GM13976 (cell line): Measurements from ENCODE around the gene TMEM41B.

ENCODE experiments used
- DNase-seq: peaks from one replicate; pipeline ENCODE4 v3.0.0; 2012; ENCODE audit warnings: low spot score
- CTCF ChIP-seq: IDR thresholded peaks from 2 replicates; pipeline ENCODE4 v1.5.1; 2012; ENCODE audit warnings: borderline replicate concordance, mild to moderate bottlenecking; ENCODE audit not compliant: insufficient read depth; ENCODE audit errors: extremely low read depth, missing control alignments, control extremely low read depth
- in situ Hi-C: fragments of 300-500 bp; cut with MboI; formaldehyde crosslinking; loops from one replicate; pipeline ENCODE4 v1.12.0; 2022; ENCODE audit warnings: low sequenced_read_pairs, mixed read lengths, inconsistent platforms; ENCODE audit not compliant: unreplicated experiment

The TMEM41B gene

DNA sequence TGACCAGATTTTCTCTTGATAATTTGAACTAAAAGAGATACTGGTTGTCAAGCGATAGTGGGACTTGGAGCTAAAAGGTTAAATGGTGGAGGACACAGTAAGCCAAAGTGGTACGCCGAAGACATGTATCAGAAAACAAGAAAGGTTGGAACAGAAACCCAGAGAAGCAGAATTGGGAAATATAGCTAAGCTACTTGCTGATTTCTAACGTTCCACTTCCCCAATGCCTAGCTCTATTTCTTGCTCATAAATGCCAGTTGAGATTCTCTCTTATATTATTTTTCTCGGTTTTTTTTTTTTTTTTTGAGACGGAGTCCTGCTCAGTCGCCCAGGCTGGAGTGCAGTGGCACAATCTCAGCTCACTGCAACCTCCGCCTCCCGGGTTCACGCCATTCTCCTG, 12.7 kb downstream of the TMEM41B start:
- no peak for DNase-seq
- in situ Hi-C loops, result no loop called here
- TF ChIP-seq CTCF, result no peak

DNA sequence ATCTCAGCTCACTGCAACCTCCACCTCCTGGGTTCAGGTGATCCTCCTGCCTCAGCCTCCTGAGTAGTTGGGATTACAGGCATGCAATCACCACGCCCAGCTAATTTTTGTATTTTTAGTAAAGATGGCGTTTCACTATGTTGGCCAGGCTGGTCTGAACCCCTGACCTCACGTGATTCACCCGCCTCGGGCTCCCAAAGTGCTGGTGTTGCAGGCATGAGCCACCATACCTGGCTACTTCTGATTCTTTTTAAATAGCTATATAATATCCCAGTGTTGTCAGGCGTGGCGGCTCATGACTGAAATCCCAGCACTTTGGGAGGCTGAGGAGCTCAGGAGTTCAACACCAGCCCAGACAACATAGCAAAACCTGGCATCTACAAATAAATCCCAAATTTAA, 20.7 kb downstream of the TMEM41B start:
- in situ Hi-C loops, result no loop called here
- DNase-seq, result no peak
- TF ChIP-seq CTCF, result no peak

DNA sequence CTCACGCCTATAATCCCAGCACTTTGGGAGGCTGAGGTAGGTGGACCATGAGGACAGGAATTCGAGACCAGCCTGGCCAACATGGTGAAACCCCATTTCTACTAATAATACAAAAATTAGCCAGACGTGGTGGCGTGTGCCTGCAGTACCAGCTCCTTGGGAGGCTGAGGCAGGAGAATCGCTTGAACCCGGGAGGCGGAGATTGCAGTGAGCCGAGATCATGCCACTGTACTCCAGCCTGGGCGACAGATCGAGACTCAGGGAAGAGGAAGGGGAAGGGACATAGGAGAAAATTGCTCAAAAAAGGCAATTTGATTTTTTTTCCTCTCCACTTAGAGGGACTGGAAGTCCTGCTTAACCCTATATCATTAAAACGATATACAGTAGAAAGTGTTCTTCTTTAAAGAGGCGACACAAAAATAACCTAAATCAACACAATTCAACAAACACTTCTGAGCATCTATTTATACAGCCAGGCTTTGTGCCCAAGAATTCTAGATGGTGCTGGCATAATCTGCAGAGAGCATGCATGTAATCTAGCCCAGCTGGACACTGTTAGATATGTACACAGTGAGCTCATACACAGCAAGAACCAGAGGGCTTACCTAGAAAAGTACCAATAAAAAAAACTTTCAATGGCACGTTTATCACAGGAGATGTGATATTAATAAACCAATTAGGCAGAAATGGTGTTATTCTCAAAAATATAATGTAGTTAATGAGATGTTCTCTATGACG, 28.4 kb downstream of the TMEM41B start:
- in situ Hi-C loops, result no loop called here
- no peak for DNase-seq
- no peak for TF ChIP-seq CTCF

DNA sequence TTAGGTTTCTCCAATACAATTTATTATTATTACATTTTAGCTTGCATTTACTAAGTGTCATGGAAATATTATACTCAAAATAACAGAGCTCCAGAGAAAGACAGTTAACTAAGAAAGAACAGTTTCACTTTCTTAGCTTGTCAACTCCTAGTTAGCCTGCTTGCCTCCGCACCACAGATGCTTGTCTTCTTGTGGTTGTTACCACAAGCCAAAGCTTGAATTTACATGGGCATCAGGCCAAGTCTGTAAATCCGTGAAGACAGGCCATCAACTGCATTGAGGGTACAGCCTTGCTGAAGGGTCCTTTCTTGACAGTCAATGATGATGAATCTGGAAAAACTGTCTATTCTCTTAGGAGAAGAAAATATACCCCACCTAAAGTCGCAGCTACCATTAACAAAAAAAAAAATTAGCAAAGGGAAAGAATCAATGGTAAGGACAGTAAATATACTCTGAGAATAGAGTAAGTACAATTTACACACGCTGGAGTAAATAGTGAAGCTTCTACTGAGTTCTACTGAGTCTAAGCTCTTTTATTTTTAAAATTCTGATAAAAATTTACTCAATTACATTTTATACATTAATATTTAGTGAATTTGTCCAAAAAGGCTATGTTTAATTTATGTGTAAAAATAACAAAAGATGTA, 33.6 kb downstream of the TMEM41B start:
- DNase-seq, result peak; percentile 59
- TF ChIP-seq CTCF, result no peak
- in situ Hi-C loops, result no loop called here

DNA sequence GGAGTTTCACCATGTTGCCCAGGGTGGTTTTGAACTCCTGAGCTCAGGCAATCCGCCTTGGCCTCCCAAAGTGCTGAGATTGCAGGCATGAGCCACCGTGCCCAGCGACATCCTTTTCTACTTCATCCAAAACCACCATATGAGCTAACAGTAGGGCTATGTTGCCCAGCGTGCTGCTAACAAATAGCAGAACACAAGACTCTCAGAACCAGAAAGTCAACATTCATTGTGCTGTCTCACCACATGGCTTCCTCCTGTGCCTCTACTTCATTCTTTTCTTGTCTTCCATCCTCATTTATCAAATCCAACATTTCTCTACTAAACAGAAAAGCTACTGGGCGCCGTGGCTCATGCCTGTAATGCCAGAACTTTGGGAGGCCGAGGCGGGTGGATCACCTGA, 37.2 kb downstream of the TMEM41B start:
- in situ Hi-C loops, result no loop called here
- TF ChIP-seq CTCF, result no peak
- no peak for DNase-seq

DNA sequence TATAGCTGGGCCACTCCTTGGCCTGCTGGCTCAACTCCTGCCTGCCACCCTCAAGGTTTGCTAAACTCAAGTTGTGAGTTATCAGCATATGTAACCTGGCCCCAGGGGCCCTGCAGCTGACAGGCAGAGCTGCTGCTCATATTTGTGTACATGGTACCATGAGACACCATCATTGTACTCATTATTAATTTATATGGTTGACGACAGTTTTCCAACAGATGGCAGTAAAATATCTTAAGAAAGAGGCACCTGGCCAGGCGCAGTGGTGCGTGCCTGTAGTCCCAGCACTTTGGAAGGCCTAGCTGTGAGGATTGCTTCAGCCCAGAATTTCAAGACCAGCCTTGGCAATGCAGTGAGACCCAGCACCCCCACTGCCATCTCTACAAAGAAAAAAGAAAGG, 37.8 kb downstream of the TMEM41B start:
- DNase-seq, result no peak
- TF ChIP-seq CTCF, result no peak
- in situ Hi-C loops, result no loop called here
